Thyroid gland (tissue), 4 donors: ENCODE data around the gene PEX10.

Experiments used
- CTCF ChIP-seq, 6 experiments: fragments of 200-600 bp in 3 of 6; fragments of 450-650 bp in 3 of 6; sonication (generic) in 3 of 6; IDR thresholded peaks; one replicate each; pipeline ENCODE4 v1.5.1; 2016 to 2019; ENCODE audit warnings: antibody characterized with exemption in 6 of 6, mild to moderate bottlenecking in 2 of 6, inconsistent platforms in 1 of 6, moderate library complexity in 1 of 6
- POLR2A ChIP-seq, 2 donors: fragments of 450-650 bp; IDR thresholded peaks; one replicate each; pipeline ENCODE4 v1.6.1; 2017; ENCODE audit warnings: antibody characterized with exemption in 2 of 2, mild to moderate bottlenecking in 2 of 2, moderate library complexity in 1 of 2

GRCh38 chr1:2363847-2364513, 48.4 kb downstream of the PEX10 start:
- TF ChIP-seq CTCF (IDR thresholded peaks at IDR 0.05) (no peak), POLR2A (IDR thresholded peaks at IDR 0.05) (no peak)
